ENCODE measurements around the gene RPP30.

- TF ChIP-seq CTCF (conservative IDR thresholded peaks at IDR 0.05; ENCODE audit: low read depth, low read length) (no peak), EZH2 (IDR thresholded peaks at IDR 0.05; ENCODE audit: borderline replicate concordance, low read depth, low read length, poor library complexity, severe bottlenecking) (no peak)
These were observed 34.8 kb downstream of the RPP30 start for GRCh38 chr10:90906596-90906995.

All from A673 (cell line).